Measurements from ENCODE around the gene LRP1B.

- TF ChIP-seq CTCF (IDR thresholded peaks at IDR 0.05) (no peak), POLR2AphosphoS5 (IDR thresholded peaks at IDR 0.05) (no peak)
These were observed 1411.8 kb downstream of the LRP1B start for GRCh38 chr2:140718999-140719398.

Data from breast epithelium (tissue), 3 donors.